ENCODE measurements around the gene TSHB.
"Not testable (repeated sequence)": the region's sequence is repeated elsewhere in the genome, so short reads cannot be mapped to it uniquely, and the experiment has no call there.

The TSHB gene

GRCh38 chr1:115029526-115029925, at the start of gene TSHB:
TSS of gene TSHB (plus strand) at chr1:115029826. CDS start at chr1:115033363, 3,537 bp downstream.
- Histone ChIP-seq H3K36me3 (ENCODE audit: control insufficient read depth, low read depth, low read length) (no peaks in the 10 kb centered on the region), H3K27ac (ENCODE audit: low read length) (no peak within 1 kb of the TSS), H3K4me1 (ENCODE audit: control insufficient read depth, low read depth, low read length) (no peaks in the 10 kb centered on the region), H3K4me3 (ENCODE audit: low read length) (no peak within 1 kb of the TSS), H3K9me3 (ENCODE audit: control insufficient read depth, low read depth, low read length) (no peaks in the 10 kb centered on the region), H3K27me3 (ENCODE audit: control insufficient read depth, insufficient read depth, low read length) (no peaks in the 10 kb centered on the region), H3K9ac (ENCODE audit: low read length) (no peak within 1 kb of the TSS)

- no peak overlapping the region for H3K9ac ChIP-seq (ENCODE audit: low read length)
- H3K4me1 ChIP-seq (ENCODE audit: control insufficient read depth, low read depth, low read length): no peaks in the 10 kb centered on the region
- no peak overlapping the region for H3K27ac ChIP-seq (ENCODE audit: low read length)
- no peaks in the 10 kb centered on the region for H3K9me3 ChIP-seq (ENCODE audit: control insufficient read depth, low read depth, low read length)
- no peaks in the 10 kb centered on the region for H3K27me3 ChIP-seq (ENCODE audit: control insufficient read depth, insufficient read depth, low read length)
- no peak overlapping the region for H3K4me3 ChIP-seq (ENCODE audit: low read length)
- no peaks in the 10 kb centered on the region for H3K36me3 ChIP-seq (ENCODE audit: control insufficient read depth, low read depth, low read length)
Observed at GRCh38 chr1:114982251-114982650, 47.4 kb upstream of the TSHB start.

GRCh38 chr1:114986286-114986685, 43.3 kb upstream of the TSHB start:
- Histone ChIP-seq H3K9me3 (ENCODE audit: control insufficient read depth, low read depth, low read length) (peaks cover 10% of the 10 kb centered on the region), H3K27me3 (ENCODE audit: control insufficient read depth, insufficient read depth, low read length) (no peaks in the 10 kb centered on the region), H3K27ac (ENCODE audit: low read length) (no peak overlapping the region)

GRCh38 chr1:114988095-114988494, 41.5 kb upstream of the TSHB start:
- H3K36me3 ChIP-seq (ENCODE audit: control insufficient read depth, low read depth, low read length): no peaks in the 10 kb centered on the region
- H3K4me3 ChIP-seq (ENCODE audit: low read length): no peak overlapping the region
- H3K27ac ChIP-seq (ENCODE audit: low read length): no peak overlapping the region
- peaks cover 10% of the 10 kb centered on the region for H3K9me3 ChIP-seq (ENCODE audit: control insufficient read depth, low read depth, low read length)
- H3K27me3 ChIP-seq (ENCODE audit: control insufficient read depth, insufficient read depth, low read length): no peaks in the 10 kb centered on the region
- no peak overlapping the region for H3K9ac ChIP-seq (ENCODE audit: low read length)
- no peaks in the 10 kb centered on the region for H3K4me1 ChIP-seq (ENCODE audit: control insufficient read depth, low read depth, low read length)

More at GRCh38 chr1:114986286-114986685, 43.3 kb upstream of the TSHB start:
- H3K9ac ChIP-seq (ENCODE audit: low read length): no peak overlapping the region
- H3K4me3 ChIP-seq (ENCODE audit: low read length): no peak overlapping the region
- H3K4me1 ChIP-seq (ENCODE audit: control insufficient read depth, low read depth, low read length): no peaks in the 10 kb centered on the region
- no peaks in the 10 kb centered on the region for H3K36me3 ChIP-seq (ENCODE audit: control insufficient read depth, low read depth, low read length)

GRCh38 chr1:114997510-114998289, 31.9 kb upstream of the TSHB start:
- H3K27me3 ChIP-seq (ENCODE audit: control insufficient read depth, insufficient read depth, low read length): no peaks in the 10 kb centered on the region
- H3K4me1 ChIP-seq (ENCODE audit: control insufficient read depth, low read depth, low read length): no peaks in the 10 kb centered on the region
- H3K9me3 ChIP-seq (ENCODE audit: control insufficient read depth, low read depth, low read length): no peaks in the 10 kb centered on the region
- H3K9ac ChIP-seq (ENCODE audit: low read length): no peak overlapping the region
- H3K4me3 ChIP-seq (ENCODE audit: low read length): no peak overlapping the region
- H3K36me3 ChIP-seq (ENCODE audit: control insufficient read depth, low read depth, low read length): no peaks in the 10 kb centered on the region
- no peak overlapping the region for H3K27ac ChIP-seq (ENCODE audit: low read length)

GRCh38 chr1:115006191-115006590, 23.4 kb upstream of the TSHB start:
- Histone ChIP-seq H3K9me3 (ENCODE audit: control insufficient read depth, low read depth, low read length) (no peaks in the 10 kb centered on the region), H3K27me3 (ENCODE audit: control insufficient read depth, insufficient read depth, low read length) (no peaks in the 10 kb centered on the region), H3K36me3 (ENCODE audit: control insufficient read depth, low read depth, low read length) (no peaks in the 10 kb centered on the region), H3K27ac (ENCODE audit: low read length) (no peak overlapping the region), H3K4me3 (ENCODE audit: low read length) (no peak overlapping the region), H3K4me1 (ENCODE audit: control insufficient read depth, low read depth, low read length) (no peaks in the 10 kb centered on the region), H3K9ac (ENCODE audit: low read length) (no peak overlapping the region)

- no peaks in the 10 kb centered on the region for H3K9me3 ChIP-seq (ENCODE audit: control insufficient read depth, low read depth, low read length)
- H3K4me3 ChIP-seq (ENCODE audit: low read length): no peak overlapping the region
- no peaks in the 10 kb centered on the region for H3K27me3 ChIP-seq (ENCODE audit: control insufficient read depth, insufficient read depth, low read length)
- H3K27ac ChIP-seq (ENCODE audit: low read length): no peak overlapping the region
- H3K4me1 ChIP-seq (ENCODE audit: control insufficient read depth, low read depth, low read length): no peaks in the 10 kb centered on the region
- no peaks in the 10 kb centered on the region for H3K36me3 ChIP-seq (ENCODE audit: control insufficient read depth, low read depth, low read length)
- no peak overlapping the region for H3K9ac ChIP-seq (ENCODE audit: low read length)
Observed at GRCh38 chr1:115012006-115012405, 17.6 kb upstream of the TSHB start.

- Histone ChIP-seq H3K4me1 (ENCODE audit: control insufficient read depth, low read depth, low read length) (no peaks in the 10 kb centered on the region), H3K27me3 (ENCODE audit: control insufficient read depth, insufficient read depth, low read length) (no peaks in the 10 kb centered on the region), H3K9me3 (ENCODE audit: control insufficient read depth, low read depth, low read length) (no peaks in the 10 kb centered on the region), H3K4me3 (ENCODE audit: low read length) (no peak overlapping the region), H3K9ac (ENCODE audit: low read length) (no peak overlapping the region), H3K36me3 (ENCODE audit: control insufficient read depth, low read depth, low read length) (no peaks in the 10 kb centered on the region), H3K27ac (ENCODE audit: low read length) (no peak overlapping the region)
Observed at GRCh38 chr1:115012434-115012833, 17.2 kb upstream of the TSHB start.

GRCh38 chr1:115013792-115014191, 15.8 kb upstream of the TSHB start:
- Histone ChIP-seq H3K4me1 (ENCODE audit: control insufficient read depth, low read depth, low read length) (no peaks in the 10 kb centered on the region), H3K27me3 (ENCODE audit: control insufficient read depth, insufficient read depth, low read length) (no peaks in the 10 kb centered on the region), H3K4me3 (ENCODE audit: low read length) (no peak overlapping the region), H3K9me3 (ENCODE audit: control insufficient read depth, low read depth, low read length) (no peaks in the 10 kb centered on the region), H3K36me3 (ENCODE audit: control insufficient read depth, low read depth, low read length) (no peaks in the 10 kb centered on the region), H3K27ac (ENCODE audit: low read length) (no peak overlapping the region), H3K9ac (ENCODE audit: low read length) (no peak overlapping the region)

GRCh38 chr1:115019549-115019948, 10.1 kb upstream of the TSHB start:
- not testable (repeated sequence) for H3K36me3 ChIP-seq (ENCODE audit: control insufficient read depth, low read depth, low read length); H3K9me3 ChIP-seq (ENCODE audit: control insufficient read depth, low read depth, low read length); H3K4me3 ChIP-seq (ENCODE audit: low read length); H3K9ac ChIP-seq (ENCODE audit: low read length); H3K4me1 ChIP-seq (ENCODE audit: control insufficient read depth, low read depth, low read length); H3K27me3 ChIP-seq (ENCODE audit: control insufficient read depth, insufficient read depth, low read length); H3K27ac ChIP-seq (ENCODE audit: low read length)

- no peaks in the 10 kb centered on the region for H3K9me3 ChIP-seq (ENCODE audit: control insufficient read depth, low read depth, low read length)
- H3K36me3 ChIP-seq (ENCODE audit: control insufficient read depth, low read depth, low read length): no peaks in the 10 kb centered on the region
- H3K9ac ChIP-seq (ENCODE audit: low read length): no peak overlapping the region
- no peak overlapping the region for H3K27ac ChIP-seq (ENCODE audit: low read length)
- H3K27me3 ChIP-seq (ENCODE audit: control insufficient read depth, insufficient read depth, low read length): no peaks in the 10 kb centered on the region
- H3K4me1 ChIP-seq (ENCODE audit: control insufficient read depth, low read depth, low read length): no peaks in the 10 kb centered on the region
- H3K4me3 ChIP-seq (ENCODE audit: low read length): no peak overlapping the region
Observed at GRCh38 chr1:115021145-115021544, 8.5 kb upstream of the TSHB start.

- Histone ChIP-seq H3K36me3 (ENCODE audit: control insufficient read depth, low read depth, low read length) (no peaks in the 10 kb centered on the region), H3K27me3 (ENCODE audit: control insufficient read depth, insufficient read depth, low read length) (no peaks in the 10 kb centered on the region), H3K4me3 (ENCODE audit: low read length) (no peak overlapping the region), H3K27ac (ENCODE audit: low read length) (no peak overlapping the region), H3K9ac (ENCODE audit: low read length) (no peak overlapping the region), H3K9me3 (ENCODE audit: control insufficient read depth, low read depth, low read length) (no peaks in the 10 kb centered on the region), H3K4me1 (ENCODE audit: control insufficient read depth, low read depth, low read length) (no peaks in the 10 kb centered on the region)
Observed at GRCh38 chr1:115023593-115023992, 6.0 kb upstream of the TSHB start.
